H7 (cell line): ENCODE results near the gene TEX38. TPM values are rescaled to one million over a fixed set of nuclear protein-coding genes. Genes with fewer than 3 reads are reported as not detected.

Source experiments
- DNase-seq: peaks from one replicate; pipeline ENCODE4 v3.0.0; 2012
- H3K27me3 ChIP-seq: 2 replicates; pipeline ENCODE4 v1.6.0; 2011; ENCODE audit warnings: mild to moderate bottlenecking, low read length; ENCODE audit not compliant: control insufficient read depth, insufficient read depth
- H3K36me3 ChIP-seq: replicated peaks from 2 replicates; pipeline ENCODE4 v1.5.1; 2011; ENCODE audit warnings: low read length; ENCODE audit not compliant: control insufficient read depth, insufficient read depth
- H3K4me3 ChIP-seq: 2 replicates; pipeline ENCODE4 v1.5.1; 2011; ENCODE audit warnings: low read depth, mild to moderate bottlenecking, control low read depth, low read length, moderate library complexity; ENCODE audit not compliant: insufficient read depth
- total RNA-seq: library from RNA; depleted of rRNA; stranded (reverse); fragments of >200 nt; shearing (Covaris generic); gene quantifications from 2 replicates; pipeline ENCODE4 v1.2.3, GENCODE V29; 2014; rRNA removed

TEX38 gene
- total RNA-seq, result not detected in 2 replicates

DNA sequence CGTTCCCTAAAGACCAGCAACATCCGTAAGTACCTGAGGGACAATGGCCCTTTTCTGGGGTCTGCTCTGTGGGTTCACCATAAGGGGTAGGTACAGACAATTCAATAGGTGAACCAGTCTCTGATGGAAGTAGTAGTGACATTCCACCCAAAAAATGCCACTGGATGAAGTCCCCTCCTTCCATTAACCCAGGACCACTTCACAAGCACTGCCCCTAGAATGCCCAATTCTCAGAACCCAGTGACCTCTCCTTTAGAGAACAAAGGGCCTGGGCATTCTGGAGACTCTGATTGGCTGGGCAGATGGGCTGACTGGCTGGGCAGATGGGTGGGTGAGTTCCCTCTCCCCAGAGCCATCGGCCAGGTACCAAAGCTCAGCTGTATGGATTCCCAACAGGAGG, at the start of gene TEX38:
TEX38 (plus strand) TSS at position 301 of the 400 bp plus-strand sequence; CDS start at position 382, 81 bp downstream.
- no peak for DNase-seq
- no peaks in the 10 kb centered on the region; the same call in 1 of the 2 replicates for H3K27me3 ChIP-seq
- H3K36me3 ChIP-seq, result no peaks in the 10 kb centered on the region; the same call in 1 of the 2 replicates
- H3K4me3 ChIP-seq, result no peak within 1 kb of the TSS

DNA sequence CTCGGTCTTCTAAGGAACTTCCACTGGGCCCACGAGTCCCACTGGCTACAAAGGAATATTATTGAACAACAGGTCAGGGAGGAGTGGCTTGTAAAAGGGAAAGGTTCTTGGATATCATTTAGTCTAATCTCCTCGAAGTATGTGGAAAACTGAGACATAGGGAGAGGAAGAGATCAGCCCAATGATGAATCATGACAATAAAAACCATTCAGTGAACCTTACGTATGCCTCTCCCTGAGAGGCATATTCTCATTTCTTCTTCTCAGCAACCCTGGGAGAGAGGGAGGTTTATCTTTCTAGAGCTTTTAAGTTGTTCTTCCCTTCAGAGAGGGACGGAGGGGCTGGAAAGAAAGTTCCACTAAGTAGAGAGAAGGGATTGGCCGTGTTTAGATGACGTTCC, 49.7 kb upstream of the TEX38 start:
- no peak overlapping the region for H3K4me3 ChIP-seq

DNA sequence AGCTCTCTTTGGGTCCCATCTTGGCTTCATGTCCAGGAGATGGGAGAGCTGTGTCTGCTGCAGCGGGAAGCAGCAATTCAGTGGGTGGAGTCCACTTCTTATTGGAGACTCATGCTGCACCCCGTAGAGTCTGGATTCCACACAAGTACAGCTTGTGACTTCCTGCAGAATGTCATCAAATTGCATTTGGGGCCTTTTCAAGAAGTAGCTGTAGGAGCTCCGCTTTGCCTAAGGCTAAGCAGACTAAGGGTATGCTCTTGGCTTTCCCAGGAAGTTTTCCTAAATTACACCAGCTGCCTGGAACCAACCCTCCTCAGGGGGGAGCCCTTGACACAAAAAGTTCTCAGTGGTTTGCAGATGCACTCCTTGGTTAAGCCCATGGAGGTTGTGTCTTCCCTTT, 49.3 kb upstream of the TEX38 start:
- Histone ChIP-seq H3K27me3 (peaks cover 9% of the 10 kb centered on the region), H3K4me3 (no peak overlapping the region), H3K36me3 (no peaks in the 10 kb centered on the region)
- DNase-seq, result peak; percentile 73

More for the DNA sequence above, 49.7 kb upstream of the TEX38 start:
- peaks cover 13% of the 10 kb centered on the region for H3K27me3 ChIP-seq
- no peaks in the 10 kb centered on the region for H3K36me3 ChIP-seq
- no peak for DNase-seq

DNA sequence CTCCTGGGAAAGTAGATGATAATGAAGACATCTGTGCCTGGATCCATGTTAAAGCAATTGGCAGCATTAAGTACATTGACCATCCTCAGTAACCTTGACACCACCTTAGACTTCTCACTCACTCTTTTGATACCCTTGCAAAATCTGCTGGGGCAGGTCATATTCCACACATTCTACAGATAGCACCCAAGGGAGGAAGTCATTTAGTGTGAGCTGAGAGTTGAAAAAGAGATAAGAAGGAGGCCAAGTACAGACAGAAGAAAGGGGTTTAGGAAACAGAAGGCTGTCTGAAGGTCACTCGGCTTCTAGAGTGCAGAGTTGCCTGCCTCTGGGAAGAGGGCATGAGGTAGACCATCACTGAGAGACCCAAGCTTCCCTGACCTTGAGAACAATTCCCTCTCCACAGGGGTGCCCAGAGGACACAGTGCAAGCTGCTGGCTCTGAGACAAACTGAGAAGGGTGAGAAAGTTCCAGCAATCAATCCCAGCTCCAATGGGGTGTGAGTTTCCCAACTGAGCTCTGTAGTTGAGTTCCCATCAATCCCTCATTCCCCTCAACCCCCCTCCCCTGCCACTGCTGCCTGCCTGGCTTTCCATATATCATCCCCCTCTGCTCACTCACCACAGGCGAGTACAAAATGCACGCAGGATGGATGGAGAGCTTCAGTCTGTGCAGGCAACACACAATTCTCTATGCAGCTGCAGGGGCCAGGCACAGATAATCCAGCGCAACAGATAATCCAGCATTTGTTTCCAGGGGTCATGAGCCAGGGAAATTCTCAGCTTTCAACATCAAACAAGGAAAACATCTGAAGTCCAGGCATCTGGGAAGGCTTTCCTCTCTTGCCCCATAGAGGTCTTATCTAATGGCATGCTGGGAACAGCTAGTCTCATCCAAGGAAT, 47.7 kb upstream of the TEX38 start:
- Histone ChIP-seq H3K36me3 (no peaks in the 10 kb centered on the region), H3K27me3 (peaks cover 2% of the 10 kb centered on the region; the same call in 1 of the 2 replicates), H3K4me3 (no peak overlapping the region)
- no peak for DNase-seq

DNA sequence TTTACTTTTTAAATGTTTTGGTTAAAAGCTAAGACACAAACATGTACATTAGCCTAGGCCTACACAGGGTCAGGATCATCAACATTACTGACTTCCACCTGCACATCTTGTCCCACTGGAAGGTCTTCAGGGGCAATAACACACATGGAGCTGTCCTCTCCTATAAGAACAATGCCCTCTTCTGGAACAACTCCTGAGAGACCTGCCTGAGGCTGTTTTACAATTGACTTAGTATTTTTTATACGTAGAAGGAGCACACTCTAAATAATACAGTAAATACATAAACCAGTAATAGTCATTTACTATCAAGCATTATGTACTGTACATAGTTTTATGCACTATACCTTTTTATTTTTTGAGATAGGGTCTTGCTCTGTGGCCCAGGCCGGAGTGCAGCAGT, 40.9 kb upstream of the TEX38 start:
- Histone ChIP-seq H3K27me3 (no peaks in the 10 kb centered on the region), H3K4me3 (no peak overlapping the region), H3K36me3 (peaks cover 12% of the 10 kb centered on the region)
- no peak for DNase-seq

DNA sequence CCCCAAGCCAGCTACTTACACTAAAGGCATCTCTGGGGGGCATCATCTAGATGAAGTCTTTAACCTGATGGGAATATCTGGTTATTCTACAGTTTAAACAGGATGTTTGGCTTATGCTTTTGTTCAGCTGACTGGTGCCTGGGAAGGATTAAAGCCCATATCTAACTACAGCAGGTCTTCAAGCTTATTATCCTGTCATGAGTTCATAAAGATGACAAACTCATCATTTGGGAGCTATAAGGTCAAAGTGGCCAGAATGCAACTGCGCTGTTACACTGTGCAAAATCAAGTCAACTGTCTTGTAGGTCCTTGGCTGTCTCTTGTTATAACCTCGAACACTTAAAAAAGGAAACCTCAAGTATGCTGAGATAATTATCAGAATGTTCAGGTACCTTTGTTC, 36.4 kb upstream of the TEX38 start:
- H3K27me3 ChIP-seq, result no peaks in the 10 kb centered on the region
- H3K36me3 ChIP-seq, result peaks cover 15% of the 10 kb centered on the region
- no peak for DNase-seq
- no peak overlapping the region for H3K4me3 ChIP-seq

DNA sequence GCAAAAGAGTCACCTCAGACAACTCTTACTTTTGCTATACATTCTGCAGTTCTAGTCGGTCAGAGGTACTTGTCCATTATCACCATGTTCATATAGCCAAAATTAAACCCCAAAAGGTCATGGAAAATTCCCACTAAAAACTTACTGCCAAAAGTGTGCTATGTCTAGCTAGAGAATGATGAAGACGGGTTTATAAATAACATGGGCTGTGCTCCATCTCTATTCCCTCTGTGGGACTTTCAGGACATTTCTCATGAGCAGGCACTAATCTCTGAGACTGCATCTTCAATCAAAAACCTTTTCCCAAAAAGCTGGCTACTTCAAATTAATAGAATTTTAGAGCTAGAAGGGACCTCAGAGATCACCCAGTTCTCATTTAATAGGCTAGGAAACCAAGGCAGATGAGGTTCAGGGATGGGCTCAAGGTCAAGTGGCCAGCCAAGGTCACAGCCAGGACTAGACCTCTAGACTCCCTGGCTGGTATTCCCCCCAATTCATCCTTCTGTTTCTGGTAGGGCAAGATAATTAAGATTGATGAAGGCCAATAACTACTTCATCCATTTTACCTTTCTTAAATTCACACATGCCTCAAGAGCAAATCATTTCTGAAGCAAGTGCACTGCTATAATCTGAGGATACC, 34.1 kb upstream of the TEX38 start:
- no peak overlapping the region for H3K4me3 ChIP-seq
- H3K27me3 ChIP-seq, result no peaks in the 10 kb centered on the region
- DNase-seq, result no peak
- peaks cover 12% of the 10 kb centered on the region for H3K36me3 ChIP-seq

DNA sequence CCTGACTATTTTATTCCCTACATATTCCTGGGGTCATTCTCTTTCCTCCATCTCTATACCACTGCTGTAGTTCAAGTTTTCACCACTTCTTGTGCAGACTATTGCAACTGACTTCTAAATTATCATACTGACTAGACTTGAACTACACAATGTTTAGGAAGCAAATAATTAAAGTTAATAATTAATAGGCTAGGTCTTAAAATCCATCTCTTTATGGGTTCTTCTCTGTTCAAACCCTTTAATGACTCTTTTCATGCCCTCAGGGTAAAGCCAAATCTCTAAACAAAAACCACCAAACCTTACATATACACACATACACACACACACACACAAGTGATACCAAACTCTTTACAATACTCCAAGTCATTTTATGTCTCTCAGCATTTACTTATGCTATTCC, 32.7 kb upstream of the TEX38 start:
- H3K36me3 ChIP-seq, result peaks cover 13% of the 10 kb centered on the region
- H3K4me3 ChIP-seq, result no peak overlapping the region
- no peaks in the 10 kb centered on the region for H3K27me3 ChIP-seq
- DNase-seq, result no peak

DNA sequence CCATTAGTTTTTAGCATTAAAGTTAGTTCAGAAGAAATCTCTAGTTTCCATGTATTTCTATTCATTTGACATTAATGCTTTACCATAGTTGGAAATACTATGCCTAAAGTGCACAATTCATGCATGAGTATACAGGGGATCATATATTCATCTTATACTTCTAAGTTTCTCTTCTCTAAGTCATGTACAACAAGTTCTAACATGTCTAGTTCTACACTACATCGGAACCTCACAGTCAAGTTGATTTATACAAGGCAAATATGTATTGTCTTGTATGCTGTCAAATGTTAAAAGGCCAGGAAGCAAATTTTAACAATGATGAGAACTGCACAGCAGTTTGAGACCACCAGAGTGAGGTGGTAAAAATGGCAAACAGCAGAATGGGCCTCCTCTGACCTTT, 32.1 kb upstream of the TEX38 start:
- Histone ChIP-seq H3K27me3 (no peaks in the 10 kb centered on the region), H3K4me3 (no peak overlapping the region), H3K36me3 (peaks cover 13% of the 10 kb centered on the region)
- DNase-seq, result no peak

DNA sequence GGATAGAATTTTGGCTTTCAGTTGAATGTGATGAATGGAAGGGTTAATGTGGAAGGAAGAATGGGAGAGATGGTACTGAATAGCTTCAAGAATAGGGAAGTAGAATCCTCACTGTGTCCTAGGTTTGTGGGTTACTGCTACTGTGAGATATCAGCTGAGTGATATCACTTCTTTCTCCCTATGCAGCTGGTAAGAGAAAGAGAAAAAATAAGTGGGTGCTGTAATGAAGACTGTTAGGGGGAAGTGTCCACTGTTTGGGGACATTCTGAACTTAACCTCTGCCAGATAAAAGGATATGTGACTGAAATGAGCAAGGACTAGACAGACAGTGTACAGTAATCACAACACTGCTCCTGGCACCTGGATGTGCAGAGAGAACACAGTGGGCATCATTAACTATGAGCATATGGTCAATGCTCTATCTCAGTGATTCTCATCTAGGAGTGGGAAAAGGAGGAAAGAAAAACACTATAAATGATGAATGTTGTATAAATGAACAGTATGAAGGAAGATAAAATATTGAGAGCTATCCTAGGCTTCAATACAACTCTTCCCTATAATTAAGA, 29.5 kb upstream of the TEX38 start:
- no peaks in the 10 kb centered on the region for H3K27me3 ChIP-seq
- H3K36me3 ChIP-seq, result peaks cover 3% of the 10 kb centered on the region
- no peak overlapping the region for H3K4me3 ChIP-seq
- DNase-seq, result no peak

DNA sequence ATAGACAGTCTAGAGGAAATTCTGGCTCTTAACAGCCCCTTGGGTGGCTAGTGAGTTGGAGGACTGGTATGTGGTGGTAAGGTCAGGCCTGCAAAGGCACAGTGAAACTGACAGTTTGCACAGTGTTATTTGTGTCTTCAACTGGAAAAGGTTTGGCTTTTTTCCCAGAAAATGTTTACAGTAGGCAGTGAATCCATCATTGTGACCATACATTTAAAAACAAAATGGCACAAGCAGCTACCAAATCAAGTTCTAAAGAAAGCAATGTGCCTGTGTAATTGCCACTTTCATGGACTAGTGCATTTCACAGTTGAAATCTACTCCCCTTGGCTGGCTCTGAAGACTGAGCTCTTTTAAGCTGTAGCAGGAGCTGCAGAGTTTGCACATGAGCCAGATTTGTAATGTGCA, 28.3 kb upstream of the TEX38 start:
- no peaks in the 10 kb centered on the region for H3K27me3 ChIP-seq
- no peak for DNase-seq
- peaks cover 1% of the 10 kb centered on the region for H3K36me3 ChIP-seq
- no peak overlapping the region for H3K4me3 ChIP-seq

DNA sequence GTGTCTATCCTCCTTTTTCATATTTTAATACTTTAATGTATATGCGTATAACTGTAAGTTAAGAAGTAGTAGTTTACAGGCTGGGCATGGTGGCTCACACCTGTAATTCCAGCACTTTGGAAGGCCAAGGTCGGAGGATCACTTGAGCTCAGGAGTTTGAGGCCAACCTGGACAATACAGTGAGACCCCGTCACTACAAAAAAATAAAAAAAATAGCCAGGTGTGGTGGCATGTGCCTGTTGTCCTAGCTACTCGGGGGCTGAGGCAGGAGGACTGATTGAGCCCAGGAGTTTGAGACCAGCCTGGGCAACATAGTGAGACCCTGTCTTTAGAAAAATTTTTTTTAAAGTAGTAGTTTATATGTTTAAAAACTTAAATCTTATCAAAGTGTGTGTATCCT, 25.8 kb upstream of the TEX38 start:
- peaks cover 2% of the 10 kb centered on the region for H3K36me3 ChIP-seq
- no peak overlapping the region for H3K4me3 ChIP-seq
- DNase-seq, result no peak
- H3K27me3 ChIP-seq, result no peaks in the 10 kb centered on the region

DNA sequence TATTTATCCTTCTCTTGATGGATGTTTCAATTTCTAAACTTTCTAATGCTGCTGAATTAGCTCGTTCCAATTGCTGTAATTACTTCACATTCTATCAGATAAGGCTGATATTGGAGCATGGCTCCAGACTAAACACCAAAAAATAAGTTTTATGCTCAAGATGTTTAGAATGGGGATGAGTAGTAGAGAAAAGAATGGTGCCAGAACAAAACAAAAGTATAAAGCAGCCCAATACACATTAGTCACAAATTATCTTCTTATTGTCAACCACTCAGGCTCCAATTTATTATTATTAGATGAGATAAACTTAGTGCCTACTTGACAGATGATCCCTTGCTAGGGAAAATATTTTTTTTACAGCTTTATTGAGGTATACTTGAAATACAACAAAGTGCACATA, 25.3 kb upstream of the TEX38 start:
- Histone ChIP-seq H3K27me3 (no peaks in the 10 kb centered on the region), H3K4me3 (no peak overlapping the region), H3K36me3 (peaks cover 2% of the 10 kb centered on the region)
- DNase-seq, result no peak

DNA sequence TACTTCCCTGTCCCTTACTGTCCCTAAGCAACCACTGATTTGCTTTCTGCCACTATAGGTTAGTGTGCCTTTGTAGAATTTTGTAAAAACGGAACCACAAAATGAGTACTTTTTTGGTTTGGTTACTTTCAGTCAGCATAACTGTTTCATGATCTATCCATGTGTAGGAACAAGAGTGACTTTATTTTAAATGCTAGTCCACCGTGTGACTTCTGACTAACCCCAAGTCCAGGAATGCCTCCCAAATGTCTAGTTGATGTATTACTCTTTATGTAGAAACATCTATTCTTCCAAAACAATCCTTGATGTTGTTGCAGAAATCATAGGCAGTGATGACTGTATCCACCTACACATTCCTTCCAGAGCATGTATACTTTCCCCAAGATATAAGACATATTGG, 24.8 kb upstream of the TEX38 start:
- no peak overlapping the region for H3K4me3 ChIP-seq
- no peak for DNase-seq
- no peaks in the 10 kb centered on the region for H3K27me3 ChIP-seq
- peaks cover 2% of the 10 kb centered on the region for H3K36me3 ChIP-seq

DNA sequence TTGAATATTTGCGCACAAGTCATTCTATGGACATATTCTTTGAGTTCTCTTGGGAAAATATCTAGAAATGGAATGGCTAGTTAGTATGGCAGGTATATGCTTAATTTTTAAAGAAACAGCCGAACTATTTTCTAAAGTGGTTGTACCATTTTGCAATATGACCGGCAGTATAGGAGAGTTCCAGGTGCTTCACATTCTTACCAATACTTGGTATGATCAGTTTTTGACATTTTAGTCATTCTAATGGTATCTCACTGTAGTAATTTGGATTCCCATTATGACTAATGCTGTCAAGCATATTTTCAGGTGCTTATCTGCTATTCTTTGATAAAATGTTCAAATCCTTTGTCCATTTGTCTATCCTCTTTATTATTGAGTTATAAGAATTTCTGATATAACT, 24.0 kb upstream of the TEX38 start:
- no peaks in the 10 kb centered on the region for H3K27me3 ChIP-seq
- H3K4me3 ChIP-seq, result no peak overlapping the region
- DNase-seq, result no peak
- peaks cover 2% of the 10 kb centered on the region for H3K36me3 ChIP-seq
